ENCODE results near the gene TTR.

TTR gene

DNA sequence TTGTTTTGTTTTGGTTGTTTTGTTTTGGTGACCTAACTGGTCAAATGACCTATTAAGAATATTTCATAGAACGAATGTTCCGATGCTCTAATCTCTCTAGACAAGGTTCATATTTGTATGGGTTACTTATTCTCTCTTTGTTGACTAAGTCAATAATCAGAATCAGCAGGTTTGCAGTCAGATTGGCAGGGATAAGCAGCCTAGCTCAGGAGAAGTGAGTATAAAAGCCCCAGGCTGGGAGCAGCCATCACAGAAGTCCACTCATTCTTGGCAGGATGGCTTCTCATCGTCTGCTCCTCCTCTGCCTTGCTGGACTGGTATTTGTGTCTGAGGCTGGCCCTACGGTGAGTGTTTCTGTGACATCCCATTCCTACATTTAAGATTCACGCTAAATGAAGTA, at the start of gene TTR:
Gene TTR (plus strand): TSS at position 250 of the 400 bp plus-strand sequence. CDS start 26 bp downstream, at position 276.
- no peak for DNase-seq

DNA sequence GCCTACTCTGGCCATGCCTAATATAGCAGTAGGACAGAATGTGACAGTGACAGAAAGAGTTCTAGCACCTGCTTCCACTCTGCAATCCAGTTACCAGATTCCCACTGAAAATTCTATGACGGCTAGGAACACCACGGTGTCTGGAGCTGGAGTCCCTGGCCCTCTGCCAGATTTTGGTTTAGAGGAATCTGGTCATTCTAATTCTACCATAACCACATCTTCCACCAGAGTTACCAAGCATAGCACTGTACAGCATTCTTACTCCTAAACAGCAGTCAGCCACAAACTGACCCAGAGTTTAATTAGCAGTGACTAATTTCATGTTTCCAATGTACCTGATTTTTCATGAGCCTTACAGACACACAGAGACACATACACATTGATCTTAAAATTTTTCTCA, 45.2 kb upstream of the TTR start:
- DNase-seq, result no peak

DNA sequence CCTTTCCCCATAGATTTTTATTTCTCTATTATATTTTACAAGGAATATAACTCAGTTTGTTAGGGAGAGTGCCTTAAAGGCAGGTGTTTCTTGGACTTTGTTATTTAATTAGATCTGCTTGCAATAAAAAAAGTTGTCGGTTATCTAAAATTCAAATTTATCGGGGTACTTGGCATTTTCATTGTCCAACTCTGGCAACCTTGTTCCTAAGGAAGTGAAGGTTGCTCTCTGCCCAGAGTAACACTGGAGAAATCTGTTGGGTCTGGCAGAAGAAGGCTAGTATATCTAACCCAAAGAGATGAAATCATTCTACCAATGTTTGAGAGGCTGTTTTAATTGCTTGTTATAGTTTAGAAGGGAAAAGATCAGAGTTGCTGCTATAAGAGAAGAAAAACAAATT, 42.8 kb upstream of the TTR start:
- DNase-seq, result no peak

DNA sequence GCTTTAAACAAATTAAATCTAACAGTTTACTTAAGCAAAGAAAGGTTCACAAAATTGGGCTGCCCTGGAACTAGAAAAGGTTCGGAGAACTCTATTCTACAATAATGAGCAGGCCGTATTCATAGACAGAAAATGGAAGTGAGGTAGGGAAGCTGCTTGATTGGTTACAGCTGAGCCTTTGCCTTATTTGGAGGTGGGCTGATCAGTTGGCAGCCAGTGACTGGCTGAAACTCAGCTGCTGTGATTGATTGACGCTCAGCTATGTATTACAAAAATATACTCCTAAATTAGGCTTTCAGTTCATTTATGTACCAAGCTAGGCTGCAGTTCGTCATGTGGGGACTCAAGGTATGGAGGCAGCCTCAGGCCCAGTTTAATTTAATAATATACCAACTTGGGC, 42.3 kb upstream of the TTR start:
- DNase-seq, result no peak

DNA sequence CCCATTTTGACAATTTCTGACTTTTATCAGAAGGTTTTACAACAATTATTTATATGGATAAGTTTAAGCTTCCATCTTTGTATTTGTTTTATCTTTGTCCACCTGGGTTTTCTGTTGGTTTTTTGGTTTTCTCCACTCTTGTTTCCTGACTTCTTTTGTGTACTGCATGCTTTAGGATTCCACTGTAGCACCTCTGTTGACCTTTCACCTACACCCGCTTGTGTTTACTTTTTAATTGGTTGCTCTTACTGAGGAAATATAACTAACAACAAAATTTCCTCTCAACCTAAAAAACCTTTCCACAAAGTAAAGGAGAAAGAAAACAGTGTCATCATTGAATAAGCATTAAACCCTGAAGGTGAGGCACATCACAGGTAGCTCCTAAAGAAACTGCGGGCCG, 39.8 kb upstream of the TTR start:
- DNase-seq, result no peak

DNA sequence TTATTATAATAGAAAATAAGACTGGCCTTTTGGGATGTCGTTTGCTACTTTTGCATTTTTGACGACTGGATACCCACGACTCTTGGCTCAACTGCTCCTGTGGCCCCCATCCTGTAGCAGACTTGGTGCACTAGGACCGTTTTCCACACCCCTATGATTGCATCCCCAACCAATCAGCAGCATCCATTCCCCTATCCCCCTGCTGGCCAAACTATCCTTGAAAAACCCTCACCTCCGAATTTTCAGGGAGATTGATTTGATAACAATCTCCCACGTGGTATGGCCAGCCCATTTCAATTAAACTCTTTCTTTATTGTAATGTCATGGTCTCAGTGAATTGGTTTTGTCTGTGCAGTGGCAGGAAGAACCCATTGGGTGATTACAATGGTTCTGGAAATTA, 37.9 kb upstream of the TTR start:
- no peak for DNase-seq

DNA sequence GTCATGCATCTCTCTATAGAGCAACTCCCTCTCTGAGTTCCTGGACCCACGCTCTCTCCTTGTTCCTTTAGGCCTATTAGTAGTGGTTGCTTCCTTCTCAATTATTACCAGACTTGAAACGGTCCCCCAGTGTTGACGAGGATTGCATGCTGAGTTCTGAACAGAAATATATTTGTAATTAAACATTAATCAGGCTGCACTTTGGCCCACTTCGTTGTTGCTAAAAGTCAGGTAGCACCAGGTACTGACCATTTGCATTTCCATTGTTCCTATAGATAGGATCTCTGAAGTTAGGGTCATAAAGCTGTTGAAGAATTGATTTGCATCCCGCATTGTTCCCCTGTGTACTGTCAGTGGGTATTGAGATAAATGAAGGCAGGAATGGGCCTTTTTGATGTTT, 36.9 kb upstream of the TTR start:
- DNase-seq, result no peak

DNA sequence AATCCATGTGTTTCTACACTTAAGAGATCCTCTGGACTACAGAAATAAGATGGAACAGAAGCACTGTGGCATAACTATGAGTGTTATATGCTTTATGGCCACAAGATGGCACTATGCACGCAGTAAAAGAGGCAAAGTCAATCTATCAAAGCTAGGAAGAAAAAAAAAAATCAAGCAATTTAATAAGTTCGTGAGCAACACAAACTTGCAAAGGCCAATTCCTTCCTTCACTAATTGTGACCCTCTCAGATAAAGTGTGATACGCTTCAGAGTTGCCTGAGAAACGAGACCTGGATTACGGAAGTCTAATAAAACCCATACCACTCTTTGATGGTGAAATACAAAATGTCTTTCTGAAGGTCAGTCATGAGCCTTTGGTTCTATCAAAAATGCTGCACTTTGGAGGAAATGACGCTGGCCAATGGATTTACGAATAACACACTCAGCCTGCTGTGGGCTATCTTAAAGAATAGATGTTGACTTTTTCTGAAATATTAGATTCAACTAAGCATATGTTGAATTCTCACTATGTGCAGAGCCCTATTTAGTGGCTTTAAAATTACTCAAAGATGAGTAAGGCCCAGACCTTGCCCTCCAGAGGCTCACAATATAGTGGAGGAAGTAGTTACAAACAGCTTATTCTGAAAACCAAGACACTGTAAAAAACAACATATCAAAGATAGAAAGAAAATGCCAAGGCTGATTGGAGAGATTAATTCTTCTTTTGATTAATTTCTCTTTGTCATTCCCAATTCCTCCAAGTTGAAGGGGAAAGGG, 35.5 kb upstream of the TTR start:
- DNase-seq, result peak; percentile 26 to 32

DNA sequence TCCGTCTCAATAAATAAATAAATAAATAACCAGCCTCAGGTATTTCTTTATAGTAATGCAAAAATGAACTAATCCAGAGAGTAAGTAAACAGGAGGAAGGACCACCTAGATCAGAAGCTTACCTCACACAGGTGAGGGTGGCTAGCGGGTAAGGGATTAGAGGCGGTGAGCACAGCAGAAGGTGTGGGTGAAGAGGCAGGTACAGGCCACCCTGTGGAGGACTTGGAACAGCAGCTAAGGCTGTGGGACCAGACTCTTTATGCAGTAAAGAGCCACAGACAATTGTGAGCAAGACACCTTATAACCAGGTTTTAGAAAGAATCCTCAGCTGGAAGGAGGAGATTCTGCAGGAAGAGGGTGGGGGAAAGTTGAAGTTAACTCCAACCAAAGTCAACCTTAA, 34.2 kb upstream of the TTR start:
- DNase-seq, result no peak

DNA sequence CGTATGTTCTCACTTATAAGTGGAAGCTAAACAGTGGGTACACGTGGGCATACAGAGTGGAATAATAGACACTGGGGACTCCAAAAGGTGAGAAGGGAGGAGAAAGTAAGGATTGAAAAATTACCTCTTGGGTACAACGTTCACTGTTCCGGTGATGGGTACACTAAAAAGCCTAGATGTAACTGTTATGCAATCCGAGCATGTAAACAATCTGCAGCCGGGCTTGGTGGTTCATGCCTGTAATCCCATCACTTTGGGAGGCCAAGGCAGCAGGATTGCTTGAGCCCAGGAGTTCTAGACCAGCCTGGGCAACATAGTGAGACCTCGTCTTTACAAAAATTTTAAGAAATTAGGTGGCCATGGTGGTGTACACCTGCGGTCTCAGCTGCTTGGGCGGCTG, 33.1 kb upstream of the TTR start:
- no peak for DNase-seq

DNA sequence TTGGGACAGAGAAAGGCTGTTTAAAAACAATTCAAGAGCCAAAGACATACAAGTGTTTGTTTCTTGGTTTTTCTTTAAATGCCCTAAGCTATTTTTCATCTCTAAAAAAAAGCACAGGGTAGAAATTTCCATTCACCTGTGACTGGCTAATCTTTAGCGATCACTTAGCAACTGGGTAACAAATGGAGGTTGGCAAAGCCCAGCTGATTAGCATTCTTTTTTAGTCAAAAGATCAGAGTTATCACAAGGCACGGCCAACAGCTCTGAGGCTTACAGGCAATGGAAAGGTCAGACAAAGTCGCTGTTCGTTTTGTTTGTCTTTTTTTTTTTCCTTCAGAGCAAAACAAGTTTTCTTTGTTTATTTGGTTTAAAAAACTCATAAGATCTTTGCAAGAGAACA, 29.0 kb upstream of the TTR start:
- DNase-seq, result no peak

DNA sequence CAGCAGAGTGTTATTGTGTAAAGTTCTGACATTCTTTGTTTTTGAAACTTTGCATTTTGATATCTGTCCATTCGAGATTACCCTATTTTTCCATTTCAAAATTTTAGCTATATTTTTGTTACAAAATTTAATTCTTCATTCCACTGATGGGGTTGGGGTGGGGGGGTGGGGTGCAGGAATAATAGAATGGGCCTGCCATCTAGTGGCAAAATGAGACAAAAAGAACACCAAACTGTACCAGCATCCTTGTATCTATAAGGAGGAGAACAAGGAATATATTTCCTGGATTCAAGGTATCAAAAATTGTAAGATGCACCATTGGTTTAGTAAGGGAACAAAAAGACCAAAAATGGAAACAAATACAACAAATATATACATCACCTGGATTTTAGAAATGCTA, 27.9 kb upstream of the TTR start:
- no peak for DNase-seq

DNA sequence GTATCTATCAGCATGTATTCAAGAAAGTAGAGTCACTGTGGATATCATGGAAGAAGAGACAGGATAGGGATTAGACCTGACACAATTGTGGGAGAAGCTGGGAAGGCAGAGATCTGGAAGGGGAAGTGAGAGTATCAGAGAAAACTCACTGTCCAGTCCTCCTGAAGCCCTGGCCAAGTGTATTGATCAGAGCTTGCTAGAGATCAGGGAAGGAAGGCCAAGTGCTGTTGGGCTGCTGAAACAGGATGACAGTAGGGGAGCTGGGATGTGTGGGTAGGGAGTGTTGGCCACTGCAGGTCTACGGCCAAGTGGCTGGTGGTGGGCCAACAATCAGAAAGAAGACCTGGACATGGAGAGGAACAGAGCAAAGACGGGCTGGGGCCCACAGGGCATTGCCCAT, 26.3 kb upstream of the TTR start:
- DNase-seq, result no peak

DNA sequence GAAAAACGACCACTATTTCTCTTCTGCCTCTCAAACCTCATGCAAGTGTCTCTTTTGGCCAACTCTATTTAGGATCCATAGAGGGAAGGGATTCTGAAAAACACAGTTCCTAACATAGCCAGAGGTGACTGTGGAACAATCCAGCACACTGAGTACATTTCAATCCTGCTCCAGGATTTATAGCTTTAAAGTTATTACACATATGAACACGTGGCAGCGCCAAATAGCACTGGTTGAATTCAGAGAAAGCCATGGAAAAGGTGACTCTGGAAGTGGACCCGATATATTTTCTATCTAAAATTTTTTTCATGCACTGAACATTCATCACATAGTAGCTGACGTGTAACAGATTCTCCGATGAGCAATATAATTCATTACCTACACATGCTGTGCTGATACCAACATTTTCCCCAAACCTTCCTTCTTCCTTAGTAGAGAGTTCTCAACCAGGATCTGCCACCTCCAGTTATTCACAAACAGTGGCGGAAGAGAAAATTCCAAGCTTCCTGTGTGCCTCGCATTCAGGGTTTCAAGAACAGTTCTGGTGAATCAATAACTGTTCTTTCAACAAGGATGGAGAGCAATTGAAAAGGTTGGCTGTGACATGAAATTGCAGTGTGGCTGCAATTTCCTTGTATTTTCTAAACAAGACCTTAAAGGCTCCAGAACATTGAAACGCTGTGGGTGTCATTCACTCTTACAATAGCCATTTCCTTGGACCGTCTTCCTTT, 25.7 kb upstream of the TTR start:
- no peak for DNase-seq

DNA sequence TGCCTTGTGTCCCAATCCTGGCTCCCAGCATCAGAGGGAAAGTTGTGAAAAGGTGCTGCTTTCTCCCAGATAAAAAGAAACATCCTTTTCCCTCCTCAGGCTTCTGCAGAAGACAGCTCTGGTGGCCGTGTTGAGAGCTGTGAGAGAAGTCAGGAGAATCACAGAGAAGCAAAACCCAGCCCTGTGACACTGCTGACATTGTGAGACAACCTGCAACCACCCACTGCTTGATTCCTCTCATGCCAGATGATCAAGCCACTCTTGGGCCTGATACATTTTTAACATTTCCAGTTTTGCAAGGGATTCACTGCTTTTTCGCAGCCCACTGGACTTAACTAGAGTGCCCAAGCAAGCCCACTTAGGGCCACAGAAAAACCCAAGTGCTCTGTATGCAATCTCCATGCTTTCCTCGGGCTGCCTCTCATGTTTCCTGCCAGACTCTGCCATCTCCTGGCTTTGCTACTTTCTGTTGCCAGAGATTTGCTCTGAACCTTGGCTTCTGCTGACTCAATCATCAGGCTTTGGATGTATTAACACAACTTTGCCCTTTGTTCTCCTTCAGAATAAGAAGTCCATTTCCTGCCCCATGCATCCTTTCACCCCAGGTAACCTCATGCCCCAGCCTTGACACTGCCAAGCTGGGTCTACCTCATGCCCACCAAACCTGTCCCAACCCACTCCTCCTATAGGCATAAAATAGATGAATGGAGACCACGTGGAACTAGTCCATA, 24.9 kb upstream of the TTR start:
- no peak for DNase-seq

DNA sequence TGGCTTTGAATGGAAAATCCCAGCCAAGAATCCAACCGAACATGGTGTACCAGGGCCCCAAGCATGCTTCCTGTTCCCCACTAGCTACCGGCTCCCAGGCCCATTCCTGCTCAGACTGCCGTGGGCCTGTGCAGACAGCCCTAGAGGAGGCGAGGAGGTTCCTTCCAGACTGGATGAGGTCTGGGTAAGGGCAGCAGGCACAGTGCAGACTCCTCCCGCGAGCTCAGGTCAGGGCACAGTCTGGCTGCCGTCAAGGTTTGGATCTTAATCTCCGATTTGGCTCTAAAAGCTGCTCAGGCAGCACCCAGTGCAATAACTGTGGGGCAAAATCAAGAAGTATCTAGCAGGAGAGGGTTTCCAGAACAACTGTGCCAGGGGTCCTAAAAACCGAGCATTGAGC, 19.3 kb upstream of the TTR start:
- no peak for DNase-seq

DNA sequence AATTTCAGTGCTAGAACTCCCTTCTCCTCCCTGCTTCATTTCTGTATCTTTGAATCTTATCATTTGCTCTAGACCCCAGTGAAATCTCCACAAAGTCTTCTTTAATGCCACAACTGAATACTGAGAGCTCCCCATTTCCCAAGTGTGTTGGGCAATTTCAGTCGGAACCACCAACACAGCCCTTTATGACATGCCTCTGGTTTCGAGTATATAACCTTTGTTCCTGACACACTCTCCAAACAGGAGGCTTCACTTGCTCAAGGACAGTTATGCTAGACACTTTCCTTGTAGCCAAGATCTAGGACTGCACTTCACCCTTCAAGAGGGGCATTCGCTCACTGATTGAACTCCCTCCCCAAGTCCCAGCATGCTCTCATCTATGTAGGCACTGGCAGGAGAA, 18.6 kb upstream of the TTR start:
- DNase-seq, result no peak

DNA sequence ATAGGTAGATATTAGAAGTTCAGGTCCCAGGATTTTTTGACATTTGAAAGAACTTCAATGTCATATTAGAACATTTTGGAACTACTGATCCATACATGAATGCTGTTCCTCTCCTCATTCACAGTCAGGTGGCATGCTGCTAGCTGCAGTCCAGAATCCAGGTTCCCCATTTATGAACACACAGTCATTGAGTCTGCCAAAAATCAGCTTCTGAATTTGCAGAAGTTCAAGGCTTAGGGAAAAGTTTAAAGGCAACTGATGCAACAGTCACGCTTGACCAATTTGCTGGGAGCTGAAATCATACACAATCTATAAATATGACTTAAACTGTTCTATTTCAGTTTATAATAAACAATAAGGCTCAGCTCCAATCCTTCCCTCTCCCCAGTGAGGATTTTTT, 17.3 kb upstream of the TTR start:
- no peak for DNase-seq

DNA sequence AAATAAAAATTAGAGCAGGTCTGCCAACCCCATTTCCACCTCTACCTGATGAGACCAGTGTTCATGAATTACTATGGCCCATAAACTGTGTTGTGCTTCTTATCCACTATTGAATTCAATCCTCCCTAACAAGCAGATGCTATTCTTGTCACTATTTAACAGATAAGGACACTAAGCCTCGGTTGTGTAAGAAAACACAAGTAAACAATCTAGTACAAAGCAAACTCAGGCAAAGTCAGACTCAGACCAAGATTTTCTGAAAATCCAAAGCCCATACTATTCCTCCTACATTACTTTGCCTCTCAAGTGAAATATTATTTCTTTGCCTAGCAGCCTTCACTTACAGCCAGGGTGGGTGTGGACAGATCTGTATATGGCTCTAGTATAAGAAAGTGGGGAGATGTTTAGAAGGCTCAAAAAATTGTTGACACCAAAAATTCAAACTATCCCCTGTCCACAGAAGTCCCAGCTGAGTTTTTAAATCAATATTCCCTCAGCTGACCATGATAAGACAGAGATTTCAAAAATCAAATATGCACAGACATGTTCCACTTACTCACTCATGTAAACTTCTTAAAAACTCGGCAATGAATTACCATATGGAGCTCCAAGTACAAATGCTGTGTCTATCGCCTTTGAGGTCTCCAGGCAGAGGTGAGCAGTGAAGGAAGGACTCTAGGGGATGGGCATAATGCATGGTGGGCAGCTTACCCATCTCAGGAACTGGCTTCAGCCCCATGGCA, 16.0 kb upstream of the TTR start:
- DNase-seq, result no peak

DNA sequence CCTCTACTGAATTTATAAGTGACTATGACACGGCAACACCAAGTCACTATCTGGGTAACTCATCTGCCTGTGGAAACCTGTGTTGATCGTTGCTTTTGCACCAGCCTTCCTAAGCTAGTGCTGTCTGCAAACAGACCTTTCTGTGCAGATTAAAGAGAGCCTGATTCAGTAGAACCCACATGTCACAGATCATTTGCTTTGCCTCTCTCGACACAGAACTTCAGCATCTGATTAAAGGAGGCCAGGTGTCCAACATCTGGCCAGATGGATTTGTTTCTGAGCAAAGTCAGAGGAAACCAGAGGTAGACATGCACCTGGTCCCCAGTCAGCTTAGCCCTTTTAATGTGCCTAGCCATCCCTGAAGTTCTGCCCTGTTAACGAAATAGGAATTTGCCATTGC, 15.0 kb upstream of the TTR start:
- no peak for DNase-seq

DNA sequence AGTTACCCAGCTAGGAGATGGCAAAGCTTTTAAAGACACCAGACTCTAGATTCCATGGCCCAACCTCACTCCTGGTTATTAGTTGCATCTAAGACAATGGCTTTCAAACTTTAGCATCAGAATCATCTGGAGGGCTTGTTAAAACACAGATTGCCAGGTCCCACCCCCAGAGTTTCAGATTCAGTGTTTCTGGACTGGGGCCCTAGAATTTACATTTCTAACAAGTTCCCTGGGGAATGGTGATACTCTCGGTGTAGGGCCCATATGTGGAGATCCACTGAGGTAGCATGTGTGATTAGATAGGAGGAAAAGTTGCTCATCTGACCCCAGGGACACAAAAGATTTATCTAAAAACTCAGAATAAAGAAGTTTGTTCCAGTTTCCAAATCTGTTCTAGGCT, 14.5 kb upstream of the TTR start:
- no peak for DNase-seq

DNA sequence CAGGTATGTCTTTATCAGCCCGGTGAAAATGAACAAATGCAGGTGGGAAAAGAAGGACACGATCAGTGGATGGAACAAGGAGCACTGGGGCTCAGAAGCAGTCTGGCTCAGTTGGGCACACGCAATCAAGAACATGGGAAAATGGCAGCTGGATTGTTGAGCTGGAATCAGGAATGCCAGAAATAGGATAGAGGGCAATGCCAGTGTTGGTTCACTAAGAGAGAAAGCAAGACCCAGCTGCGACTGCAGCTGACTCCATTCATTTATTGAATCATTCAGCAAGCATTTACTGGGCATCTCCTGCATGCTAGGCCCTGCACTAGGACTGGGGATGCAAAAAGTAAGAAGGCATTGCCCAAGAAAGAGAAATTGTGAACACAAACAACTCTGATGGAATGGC, 13.6 kb upstream of the TTR start:
- DNase-seq, result no peak

DNA sequence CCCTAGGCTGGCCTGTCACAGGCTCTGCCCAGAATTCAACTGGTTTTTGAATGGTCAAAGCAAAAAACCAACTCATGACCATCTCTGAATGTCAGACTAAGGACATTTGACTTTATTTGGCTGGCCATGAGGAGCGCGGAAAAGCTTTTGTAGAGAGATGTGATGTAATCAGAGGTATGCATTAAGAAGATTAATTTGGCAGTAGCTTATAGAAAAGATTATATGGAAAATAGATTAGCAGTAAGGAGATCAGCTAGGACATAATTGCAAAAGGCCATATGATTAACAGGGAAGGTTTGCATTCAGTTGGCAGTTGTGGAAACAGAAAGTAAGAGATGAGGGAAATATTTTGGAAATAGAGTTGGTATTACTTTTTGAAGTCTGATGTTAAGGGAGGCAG, 12.3 kb upstream of the TTR start:
- DNase-seq, result no peak
